HepG2 (cell line): Measurements from ENCODE around the gene ABHD11. TPM values are rescaled to one million over a fixed set of nuclear protein-coding genes. Genes with fewer than 3 reads are reported as not detected.

Source experiments
- ATAC-seq: fragments of 200-7000 bp; cut with Tn5 transposase; 3 replicates; pipeline ENCODE4 v1.9.1; 2020; ENCODE audit warnings: mild to moderate bottlenecking, moderate library complexity
- BruUV-seq: library from RNA; stranded (reverse); fragments of 400-500 nt; replicated peaks from 2 replicates; lab custom pipeline; 2021; lab: Mats Ljungman, UMichigan
- CTCF ChIA-PET: fragments of 300-600 bp; formaldehyde crosslinking; extraction: SDS; loops from one replicate; lab custom pipeline; 2021; ENCODE audit warnings: low total read pairs, inconsistent platforms, low intra/inter-chr PET ratio; lab: Yijun Ruan, JAX
- POLR2A ChIA-PET: fragments of 350-600 bp; sonication (Branson Sonifier 250); formaldehyde crosslinking; loops from one replicate; lab custom pipeline; 2020; ENCODE audit warnings: antibody characterized with exemption, inconsistent platforms; lab: Yijun Ruan, JAX
- DNase-seq: peaks from one replicate; pipeline ENCODE4 v3.0.0-alpha.2; 2015; ENCODE audit warnings: low spot score
- FAIRE-seq: peaks from 3 replicates; lab custom pipeline; 2011; peaks lifted over from hg19 to GRCh38; lab: Jason Lieb, UNC
- H2AFZ ChIP-seq: one replicate; pipeline ENCODE4 v1.6.1; 2011; ENCODE audit warnings: low read length, inconsistent platforms
- H3K27ac ChIP-seq: fragments of 300-600 bp; 3 replicates; pipeline ENCODE4 v1.8.0; 2011; ENCODE audit warnings: mixed run types, mild to moderate bottlenecking, mixed read lengths, low read length, inconsistent platforms; ENCODE audit not compliant: insufficient read depth; ENCODE audit errors: extremely low read length
- H3K27me3 ChIP-seq, 2 experiments: fragments of 200-600 bp in 1 of 2; 2 replicates in 1 of 2; 3 replicates in 1 of 2; pipeline versions ENCODE4 v1.6.0 to v1.8.0; 2011; ENCODE audit warnings: low read length in 2 of 2, mild to moderate bottlenecking in 2 of 2, moderate library complexity in 2 of 2, inconsistent platforms in 1 of 2; ENCODE audit not compliant: insufficient read depth in 2 of 2, control insufficient read depth in 1 of 2
- H3K36me3 ChIP-seq, 2 experiments: fragments of 200-600 bp in 1 of 2; replicated peaks in 1 of 2; 2 replicates in 1 of 2; 3 replicates in 1 of 2; pipeline versions ENCODE4 v1.5.1 to v1.8.0; 2011; ENCODE audit warnings: low read length in 2 of 2, inconsistent platforms in 1 of 2; ENCODE audit not compliant: insufficient read depth in 2 of 2, control insufficient read depth in 1 of 2
- H3K4me1 ChIP-seq: 2 replicates; pipeline ENCODE4 v1.5.1; 2012; ENCODE audit warnings: low read length, inconsistent platforms; ENCODE audit not compliant: insufficient read depth
- H3K4me2 ChIP-seq: 2 replicates; pipeline ENCODE4 v1.6.0; 2011; ENCODE audit warnings: low read depth, low read length, inconsistent platforms
- H3K4me3 ChIP-seq, 3 experiments: fragments of 200-600 bp in 1 of 3; sonication (generic), shearing (Covaris generic) in 1 of 3; replicated peaks in 1 of 3; 2 replicates each; pipeline ENCODE4 v1.5.1; 2011 to 2016; ENCODE audit warnings: low read length in 3 of 3, inconsistent platforms in 2 of 3, low read depth in 2 of 3, mild to moderate bottlenecking in 2 of 3, control low read depth in 1 of 3, mixed read lengths in 1 of 3; ENCODE audit not compliant: insufficient read depth in 1 of 3
- H3K79me2 ChIP-seq: one replicate; pipeline ENCODE4 v1.6.1; 2011; ENCODE audit warnings: low read length, inconsistent platforms; ENCODE audit not compliant: insufficient read depth
- H3K9ac ChIP-seq: 2 replicates; pipeline ENCODE4 v1.6.0; 2011; ENCODE audit warnings: mild to moderate bottlenecking, low read depth, low read length, inconsistent platforms; ENCODE audit not compliant: insufficient read depth
- H3K9me3 ChIP-seq: 2 replicates; pipeline ENCODE4 v1.5.1; 2012; ENCODE audit warnings: mild to moderate bottlenecking, low read length
- H4K20me1 ChIP-seq: 2 replicates; pipeline ENCODE4 v1.6.0; 2011; ENCODE audit warnings: inconsistent platforms, mild to moderate bottlenecking, low read length, moderate library complexity; ENCODE audit not compliant: insufficient read depth
- ATF7-NPFF ChIP-seq: sonication (generic); formaldehyde crosslinking; IDR thresholded peaks from 2 replicates; pipeline ENCODE4 v1.8.1; 2023; ENCODE audit warnings: mild to moderate bottlenecking, low read depth, missing genetic modification reagents, moderate library complexity
- GABPA ChIP-seq, 2 experiments: IDR thresholded peaks; 2 replicates each; pipeline ENCODE4 v1.6.1; 2011 to 2016; ENCODE audit warnings: low read depth in 2 of 2, low read length in 1 of 2, missing biosample characterization in 1 of 2, missing genetic modification characterization in 1 of 2
- GZF1 ChIP-seq: sonication (generic); formaldehyde crosslinking; IDR thresholded peaks from 2 replicates; pipeline ENCODE4 v1.5.1; 2020; ENCODE audit warnings: mild to moderate bottlenecking, missing genetic modification reagents
- IRF2 ChIP-seq: IDR thresholded peaks from 2 replicates; pipeline ENCODE4 v1.6.1; 2018; ENCODE audit warnings: missing genetic modification reagents, missing compliant biosample characterization
- PPARG ChIP-seq: conservative IDR thresholded peaks from 2 replicates; pipeline ENCODE4 v1.6.1; 2016; ENCODE audit warnings: missing biosample characterization, missing genetic modification reagents
- REXO4 ChIP-seq: sonication (generic); formaldehyde crosslinking; IDR thresholded peaks from 2 replicates; pipeline ENCODE4 v1.8.0; 2022; ENCODE audit warnings: missing genetic modification reagents, mild to moderate bottlenecking, borderline replicate concordance
- SETDB1 ChIP-seq: sonication (generic); formaldehyde crosslinking; IDR thresholded peaks from 2 replicates; pipeline ENCODE4 v1.5.1; 2020; ENCODE audit warnings: missing genetic modification reagents, mild to moderate bottlenecking, borderline replicate concordance
- TBL1XR1 ChIP-seq: fragments of 150-350 bp; IDR thresholded peaks from 2 replicates; pipeline ENCODE4 v1.6.1; 2014; ENCODE audit warnings: borderline replicate concordance, low read length; ENCODE audit not compliant: partially characterized antibody
- TGIF2 ChIP-seq: IDR thresholded peaks from 2 replicates; pipeline ENCODE4 v1.6.1; 2016; ENCODE audit warnings: control low read depth, missing compliant biosample characterization
- ZNF263 ChIP-seq: sonication (generic); formaldehyde crosslinking; IDR thresholded peaks from 2 replicates; pipeline ENCODE4 v1.4.0; 2020; ENCODE audit warnings: missing genetic modification reagents
- ZSCAN29 ChIP-seq: sonication (generic); formaldehyde crosslinking; conservative IDR thresholded peaks from 2 replicates; pipeline ENCODE4 v1.4.0; 2020; ENCODE audit warnings: mild to moderate bottlenecking, missing genetic modification reagents
- WGBS: methylation state at CpG from one replicate; pipeline ENCODE4 v1.1.6; 2017; ENCODE audit warnings: low lambda C conversion rate; 5-methylcytosine and 5-hydroxymethylcytosine counted together
- in situ Hi-C: cut with HindIII; loops from 2 replicates; pipeline ENCODE4 v1.10.0; 2017; ENCODE audit warnings: low pct_unique_long_range_greater_than_20kb; ENCODE audit not compliant: extremely low pct_ligation_motif_present
- intact Hi-C: fragments of 100-400 bp; cut with micrococcal nuclease; formaldehyde crosslinking; loops from one replicate; pipeline ENCODE4 v1.10.0; 2022; ENCODE audit not compliant: unreplicated experiment
- polyA plus RNA-seq, 8 experiments: library from polyadenylated mRNA; depleted of rRNA in 3 of 8; stranded (reverse) in 7 of 8; unstranded in 1 of 8; fragments of >200 nt; fragmentation: Illumina TruSeq in 4 of 8; extraction: Trizol in 4 of 8; gene quantifications; 2 replicates each; pipeline versions ENCODE4 v1.2.1 to v1.2.3, GENCODE V29; 2011 to 2016; ENCODE audit warnings: low read depth in 4 of 8, missing spikeins in 1 of 8, mixed read lengths in 1 of 8; ENCODE audit not compliant: insufficient read depth in 1 of 8
- total RNA-seq, 5 experiments: library from RNA; depleted of rRNA; stranded (reverse); fragments of >200 nt; fragmentation: Illumina TruSeq; extraction: Trizol; gene quantifications; 2 replicates each; pipeline ENCODE4 v1.2.3, GENCODE V29; 2016; ENCODE audit warnings: low read depth in 1 of 5
- TF ChIP-seq, protein P1 (sequence below): sonication (generic); formaldehyde crosslinking; IDR thresholded peaks from 2 replicates; pipeline ENCODE4 v1.4.0; 2020; ENCODE audit warnings: mild to moderate bottlenecking, missing genetic modification reagents
- TF ChIP-seq, protein P2 (sequence below): sonication (generic); formaldehyde crosslinking; IDR thresholded peaks from 2 replicates; pipeline ENCODE4 v1.8.0; 2022; ENCODE audit warnings: mild to moderate bottlenecking, missing genetic modification reagents; ENCODE audit not compliant: insufficient replicate concordance

The ABHD11 gene
- total and polyA plus RNA-seq, 2 of the 13 experiments (the other 11 are each of a cell fraction or from before 2014, with no cell fraction given) = 7.0 to 8.1 TPM

DNA sequence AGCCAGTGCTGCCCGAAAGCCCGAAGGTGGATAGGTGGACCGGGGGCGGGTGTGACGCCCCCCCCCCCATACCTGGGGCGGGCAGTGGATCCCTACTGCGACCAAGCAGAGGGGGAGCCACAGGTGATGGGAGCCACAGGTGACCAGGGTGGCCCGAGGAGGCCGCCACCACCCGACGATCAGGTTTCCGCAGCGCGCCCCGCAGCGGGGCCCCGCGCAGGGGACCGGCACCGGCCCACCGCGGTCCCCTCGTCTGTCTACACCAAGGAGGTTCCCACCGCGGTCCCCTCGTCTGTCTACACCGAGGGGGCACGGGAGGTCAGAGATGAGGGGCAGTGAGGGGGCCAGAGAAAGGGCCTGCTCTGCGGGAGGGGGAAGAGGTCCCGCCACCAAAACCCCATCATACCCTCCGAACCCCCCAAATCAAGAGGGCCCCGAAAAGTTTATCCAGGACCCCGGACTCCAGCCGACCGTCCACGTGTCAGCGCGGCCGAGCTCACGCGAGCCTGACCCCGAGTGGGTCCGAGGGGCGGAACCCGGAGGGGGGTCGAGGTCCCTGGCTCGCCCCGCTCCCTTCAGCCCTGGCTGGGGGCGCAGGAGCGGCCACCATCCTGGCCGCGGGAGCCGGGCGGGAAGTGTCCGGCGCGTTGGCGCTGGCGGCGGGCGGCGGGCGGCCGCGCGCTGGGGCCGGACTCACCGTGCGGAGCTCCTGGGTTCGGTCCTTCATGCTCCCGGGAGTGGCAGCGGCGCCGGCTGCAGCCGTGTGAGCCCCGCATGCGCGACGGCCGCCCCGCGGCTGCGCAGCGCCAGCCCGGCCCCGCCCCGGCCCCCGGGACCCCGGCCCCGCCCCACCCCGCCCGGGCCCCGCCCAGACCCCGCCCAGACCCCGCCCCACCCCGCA lies 19.4 kb downstream of the ABHD11 start, which contains the start of gene STX1A (continued):
- TF ChIP-seq, protein P1, sequence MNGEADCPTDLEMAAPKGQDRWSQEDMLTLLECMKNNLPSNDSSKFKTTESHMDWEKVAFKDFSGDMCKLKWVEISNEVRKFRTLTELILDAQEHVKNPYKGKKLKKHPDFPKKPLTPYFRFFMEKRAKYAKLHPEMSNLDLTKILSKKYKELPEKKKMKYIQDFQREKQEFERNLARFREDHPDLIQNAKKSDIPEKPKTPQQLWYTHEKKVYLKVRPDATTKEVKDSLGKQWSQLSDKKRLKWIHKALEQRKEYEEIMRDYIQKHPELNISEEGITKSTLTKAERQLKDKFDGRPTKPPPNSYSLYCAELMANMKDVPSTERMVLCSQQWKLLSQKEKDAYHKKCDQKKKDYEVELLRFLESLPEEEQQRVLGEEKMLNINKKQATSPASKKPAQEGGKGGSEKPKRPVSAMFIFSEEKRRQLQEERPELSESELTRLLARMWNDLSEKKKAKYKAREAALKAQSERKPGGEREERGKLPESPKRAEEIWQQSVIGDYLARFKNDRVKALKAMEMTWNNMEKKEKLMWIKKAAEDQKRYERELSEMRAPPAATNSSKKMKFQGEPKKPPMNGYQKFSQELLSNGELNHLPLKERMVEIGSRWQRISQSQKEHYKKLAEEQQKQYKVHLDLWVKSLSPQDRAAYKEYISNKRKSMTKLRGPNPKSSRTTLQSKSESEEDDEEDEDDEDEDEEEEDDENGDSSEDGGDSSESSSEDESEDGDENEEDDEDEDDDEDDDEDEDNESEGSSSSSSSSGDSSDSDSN (CRISPR knock-in tag) = peak; percentile 46; the same call in 1 of the 2 replicates

DNA sequence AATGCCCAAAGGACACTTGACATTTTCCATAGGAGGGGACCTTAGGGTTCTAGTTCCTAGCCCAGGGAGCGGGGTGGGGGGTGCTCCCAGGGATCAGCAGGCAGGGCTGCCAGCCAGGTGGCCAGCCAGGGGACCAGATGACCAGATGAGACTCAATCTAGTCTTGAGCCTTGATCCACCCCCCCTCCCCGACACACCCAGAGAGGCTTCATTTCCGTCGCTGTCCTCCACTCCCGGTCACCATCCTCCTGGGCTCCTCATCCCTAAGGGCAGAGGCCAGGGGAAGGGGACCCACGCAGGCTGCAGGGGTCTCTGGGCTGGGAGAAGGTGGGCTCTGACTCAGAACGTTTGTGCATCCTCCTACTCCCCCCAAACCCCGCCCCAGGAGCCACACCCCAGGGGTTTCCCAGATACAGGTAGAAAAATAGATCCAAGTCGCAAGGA lies 20.1 kb downstream of the ABHD11 start:
- ChIA-PET POLR2A (no interaction called here), CTCF (no interaction called here)
- intact Hi-C loops = loop anchor here (5.0 kb wide), 2 partner anchors 36 to 51 kb away; partner anchors contain the start of genes BUD23, DNAJC30 and VPS37D

More for the DNA sequence above, 20.1 kb downstream of the ABHD11 start:
- Histone ChIP-seq H3K27ac (no peak overlapping the region), H3K27me3 (peaks cover 0 to 1% of the 10 kb centered on the region in 2 experiments; a peak in 1 of 5 replicates), H4K20me1 (peaks cover 7% of the 10 kb centered on the region), H3K9me3 (no peaks in the 10 kb centered on the region), H3K9ac (peak overlapping the region; percentile 76; the same call in 1 of the 2 replicates)
- FAIRE-seq = no peak
- TF ChIP-seq REXO4 (no peak), SETDB1 (no peak), ATF7-NPFF (0 out of 2 replicates have a peak, but pooled peaks have one; percentile 27), TGIF2 (CRISPR knock-in tag) (no peak), ZNF263 (CRISPR knock-in tag) (0 out of 2 replicates have a peak, but pooled peaks have one; percentile 14), GABPA (IDR thresholded peaks at IDR 0.05; ENCODE audit: low read depth, low read length) (no peak), GABPA (CRISPR knock-in tag; IDR thresholded peaks at IDR 0.05; ENCODE audit: low read depth) (no peak), ZSCAN29 (CRISPR knock-in tag) (no peak), TBL1XR1 (no peak), IRF2 (CRISPR knock-in tag) (no peak), GZF1 (CRISPR knock-in tag) (no peak), PPARG (no peak)
- TF ChIP-seq, protein P2, sequence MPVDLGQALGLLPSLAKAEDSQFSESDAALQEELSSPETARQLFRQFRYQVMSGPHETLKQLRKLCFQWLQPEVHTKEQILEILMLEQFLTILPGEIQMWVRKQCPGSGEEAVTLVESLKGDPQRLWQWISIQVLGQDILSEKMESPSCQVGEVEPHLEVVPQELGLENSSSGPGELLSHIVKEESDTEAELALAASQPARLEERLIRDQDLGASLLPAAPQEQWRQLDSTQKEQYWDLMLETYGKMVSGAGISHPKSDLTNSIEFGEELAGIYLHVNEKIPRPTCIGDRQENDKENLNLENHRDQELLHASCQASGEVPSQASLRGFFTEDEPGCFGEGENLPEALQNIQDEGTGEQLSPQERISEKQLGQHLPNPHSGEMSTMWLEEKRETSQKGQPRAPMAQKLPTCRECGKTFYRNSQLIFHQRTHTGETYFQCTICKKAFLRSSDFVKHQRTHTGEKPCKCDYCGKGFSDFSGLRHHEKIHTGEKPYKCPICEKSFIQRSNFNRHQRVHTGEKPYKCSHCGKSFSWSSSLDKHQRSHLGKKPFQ (CRISPR knock-in tag) = no peak
- TF ChIP-seq, protein P1 (CRISPR knock-in tag) = no peak
- TF ChIP-seq, all 625 proteins: peak for 2
- 3% methylated on average over 4 of the region's 9 CpGs for WGBS
- H3K4me1 ChIP-seq = peaks cover 47% of the 10 kb centered on the region
- BruUV-seq = no TSS peak
- peak overlapping the region; percentile 76 to 87 (median 87) for H3K4me3 ChIP-seq
- H3K79me2 ChIP-seq = no peaks in the 10 kb centered on the region
- in situ Hi-C loops = loop anchor here (5.0 kb wide), 1 partner anchor 111 kb away; no protein-coding TSS in a partner anchor
- H3K4me2 ChIP-seq = peak overlapping the region; percentile 84
- ATAC-seq (no peak), DNase-seq (no peak)
- H3K36me3 ChIP-seq = no peaks in the 10 kb centered on the region
- H2AFZ ChIP-seq = no peak overlapping the region
